Stimulated activated effector memory CD8-positive, alpha-beta T cell treated with anti-CD3 and anti-CD28 coated beads, Interleukin-12 subunit alpha, Interleukin-12 subunit beta, amount 100 ng/mL, for 72 hours (primary cell): ENCODE measurements around the gene MBLAC1.
A peak's percentile ranks its signal among the peaks of the same experiment; 100 is the strongest.

Source experiments
- ATAC-seq: fragments of 150-1000 bp; cut with Tn5 transposase; 2 replicates; pipeline ENCODE4 v1.10.0; 2021
- DNase-seq, 2 donors: peaks; one replicate each; pipeline ENCODE4 v3.0.0; 2021 to 2022; ENCODE audit warnings: low spot score in 2 of 2
- H3K27ac Mint-ChIP-seq: one replicate; pipeline ENCODE4 v1.8.0; 2022; ENCODE audit warnings: mild to moderate bottlenecking, mixed read lengths
- H3K36me3 Mint-ChIP-seq: one replicate; pipeline ENCODE4 v1.8.0; 2022; ENCODE audit warnings: mild to moderate bottlenecking, mixed read lengths
- H3K4me1 Mint-ChIP-seq: one replicate; pipeline ENCODE4 v1.8.0; 2022; ENCODE audit warnings: mixed read lengths
- H3K4me3 Mint-ChIP-seq: one replicate; pipeline ENCODE4 v1.8.0; 2022; ENCODE audit warnings: mild to moderate bottlenecking, mixed read lengths
- H3K9me3 Mint-ChIP-seq: one replicate; pipeline ENCODE4 v1.8.0; 2022; ENCODE audit warnings: mixed read lengths

Gene MBLAC1, protein sequence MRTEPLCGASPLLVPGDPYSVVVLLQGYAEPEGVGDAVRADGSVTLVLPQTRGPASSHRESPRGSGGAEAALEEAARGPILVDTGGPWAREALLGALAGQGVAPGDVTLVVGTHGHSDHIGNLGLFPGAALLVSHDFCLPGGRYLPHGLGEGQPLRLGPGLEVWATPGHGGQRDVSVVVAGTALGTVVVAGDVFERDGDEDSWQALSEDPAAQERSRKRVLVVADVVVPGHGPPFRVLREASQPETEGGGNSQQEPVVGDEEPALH

DNA sequence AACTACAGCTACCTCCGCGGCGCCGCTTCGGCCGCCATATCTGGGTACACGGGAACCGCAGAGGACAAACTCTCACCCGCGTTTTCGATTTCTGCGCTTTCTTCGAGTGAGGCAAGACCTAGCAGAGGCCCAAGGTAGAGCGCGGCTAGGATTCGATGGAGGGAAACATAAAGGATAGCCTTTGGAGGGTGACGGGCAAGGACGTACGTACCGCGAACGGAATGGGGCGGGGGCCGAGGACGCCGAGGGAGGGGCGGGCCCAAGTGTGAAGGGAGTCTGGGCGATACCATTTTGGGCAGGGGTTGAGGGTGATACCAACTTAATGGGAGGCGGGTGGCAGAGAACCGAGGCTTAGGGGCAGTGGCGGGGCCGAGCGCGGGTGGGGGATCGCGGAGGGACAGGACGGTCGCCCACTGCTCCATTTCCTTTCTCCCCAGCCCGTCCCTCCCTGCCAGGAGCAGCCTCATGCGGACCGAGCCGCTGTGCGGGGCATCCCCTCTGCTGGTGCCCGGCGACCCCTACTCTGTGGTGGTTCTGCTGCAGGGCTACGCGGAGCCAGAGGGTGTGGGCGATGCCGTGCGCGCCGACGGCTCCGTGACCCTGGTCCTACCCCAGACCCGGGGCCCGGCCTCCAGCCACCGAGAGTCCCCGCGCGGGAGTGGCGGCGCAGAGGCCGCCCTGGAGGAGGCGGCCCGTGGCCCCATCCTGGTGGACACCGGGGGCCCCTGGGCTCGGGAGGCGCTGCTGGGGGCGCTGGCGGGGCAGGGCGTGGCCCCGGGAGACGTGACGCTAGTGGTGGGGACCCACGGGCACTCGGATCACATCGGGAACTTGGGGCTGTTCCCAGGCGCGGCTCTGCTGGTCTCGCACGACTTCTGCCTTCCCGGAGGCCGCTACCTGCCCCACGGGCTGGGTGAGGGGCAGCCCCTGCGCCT lies at the start of gene MBLAC1:
MBLAC1 (plus strand) TSS at position 37 of the 935 bp plus-strand sequence; CDS start at position 466, 429 bp downstream.
- peaks cover 37% of the 10 kb centered on the region for H3K36me3 Mint-ChIP-seq
- H3K4me3 Mint-ChIP-seq: peak within 1 kb of the TSS; percentile 95
- H3K9me3 Mint-ChIP-seq: no peaks in the 10 kb centered on the region
- H3K4me1 Mint-ChIP-seq: peaks cover 26% of the 10 kb centered on the region
- H3K27ac Mint-ChIP-seq: peak within 1 kb of the TSS; percentile 96
- ATAC-seq (peak; percentile 89), DNase-seq (peak; percentile 85 to 98)

DNA sequence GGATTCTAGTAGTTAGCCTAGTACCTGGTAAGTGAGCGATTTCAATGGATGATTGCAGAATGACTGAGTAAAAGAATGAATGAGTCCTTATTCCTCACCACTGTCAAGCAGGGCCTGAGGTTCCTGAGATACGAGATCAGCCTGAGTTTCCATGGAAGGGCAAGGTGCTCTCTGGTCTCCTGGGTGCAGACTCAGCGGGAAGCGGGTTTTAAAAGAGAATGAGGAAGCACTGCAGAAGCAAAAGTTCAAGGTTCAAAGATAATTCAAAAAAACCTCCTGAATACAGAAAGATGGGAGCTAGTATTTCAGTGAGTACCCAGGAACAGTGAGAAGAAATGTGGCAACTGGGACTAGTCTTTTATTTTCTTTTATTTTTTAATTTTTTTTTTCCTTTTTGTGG lies 49.6 kb upstream of the MBLAC1 start:
- Mint-ChIP-seq H3K36me3 (peaks cover 97% of the 10 kb centered on the region), H3K27ac (no peak overlapping the region), H3K4me1 (peaks cover 27% of the 10 kb centered on the region), H3K4me3 (no peak overlapping the region), H3K9me3 (peaks cover 3% of the 10 kb centered on the region)
- no peak for DNase-seq
- no peak for ATAC-seq

DNA sequence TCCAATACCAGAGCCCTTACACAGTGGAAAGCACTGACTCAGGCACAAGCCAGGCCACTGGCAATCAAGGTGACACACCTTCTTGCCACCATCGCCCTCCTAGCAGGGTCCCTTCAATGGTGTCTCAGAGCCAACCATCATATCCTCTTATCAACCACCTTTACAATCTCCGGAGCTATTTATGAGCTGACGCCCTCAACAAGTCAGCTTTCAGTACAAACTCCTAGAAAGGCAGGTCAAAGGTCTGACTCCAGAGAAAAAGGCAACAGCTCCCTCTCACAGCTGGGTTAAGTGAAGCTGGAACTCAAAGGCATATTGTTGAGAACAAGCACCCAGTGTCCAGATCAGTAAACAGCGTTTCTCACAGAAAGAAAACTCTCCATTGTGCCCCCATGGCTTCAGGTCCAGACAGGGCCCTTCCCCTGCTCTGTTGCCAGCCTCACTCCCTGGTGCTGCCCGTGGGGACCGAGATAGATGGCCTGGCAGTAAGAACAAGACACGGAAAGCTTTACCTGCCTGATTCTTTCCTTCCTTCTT lies 47.7 kb upstream of the MBLAC1 start:
- Mint-ChIP-seq H3K27ac (peak overlapping the region; percentile 95), H3K36me3 (peaks cover 90% of the 10 kb centered on the region), H3K9me3 (no peaks in the 10 kb centered on the region), H3K4me3 (no peak overlapping the region), H3K4me1 (peaks cover 38% of the 10 kb centered on the region)
- DNase-seq: no peak
- no peak for ATAC-seq

DNA sequence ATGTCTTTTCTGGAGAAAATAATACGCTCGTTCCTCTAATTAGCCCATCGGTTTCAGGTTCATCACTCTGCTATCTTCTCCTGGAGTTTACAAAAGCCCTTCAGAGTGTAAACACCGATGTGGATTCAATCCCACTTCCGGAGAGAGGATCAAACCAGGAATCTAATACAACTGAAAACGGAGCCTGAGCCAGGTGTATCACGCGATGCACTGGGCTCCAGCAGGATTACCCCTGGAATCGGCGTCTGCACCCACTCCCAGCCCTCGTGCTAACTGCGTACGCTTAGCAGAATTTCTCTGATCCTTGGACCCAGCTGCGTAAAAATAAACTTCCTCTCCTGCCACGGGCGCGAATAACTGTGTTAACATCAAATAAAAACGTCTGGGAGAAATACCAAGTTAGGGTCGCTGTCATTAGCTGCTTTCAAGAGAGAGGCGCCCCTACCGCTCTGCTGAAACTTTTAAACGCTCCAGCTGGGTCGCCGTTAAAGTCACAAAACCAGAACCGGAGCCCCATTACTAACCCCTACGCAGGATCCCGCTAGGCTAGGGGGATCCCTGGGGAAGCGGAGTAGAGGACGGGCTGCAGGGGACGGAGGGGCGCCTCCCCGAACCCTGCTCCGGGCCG lies 45.7 kb upstream of the MBLAC1 start:
- Mint-ChIP-seq H3K4me3 (peak overlapping the region; percentile 83), H3K27ac (peak overlapping the region; percentile 95), H3K9me3 (no peaks in the 10 kb centered on the region), H3K36me3 (peaks cover 76% of the 10 kb centered on the region), H3K4me1 (peaks cover 38% of the 10 kb centered on the region)
- DNase-seq (no peak), ATAC-seq (no peak)

DNA sequence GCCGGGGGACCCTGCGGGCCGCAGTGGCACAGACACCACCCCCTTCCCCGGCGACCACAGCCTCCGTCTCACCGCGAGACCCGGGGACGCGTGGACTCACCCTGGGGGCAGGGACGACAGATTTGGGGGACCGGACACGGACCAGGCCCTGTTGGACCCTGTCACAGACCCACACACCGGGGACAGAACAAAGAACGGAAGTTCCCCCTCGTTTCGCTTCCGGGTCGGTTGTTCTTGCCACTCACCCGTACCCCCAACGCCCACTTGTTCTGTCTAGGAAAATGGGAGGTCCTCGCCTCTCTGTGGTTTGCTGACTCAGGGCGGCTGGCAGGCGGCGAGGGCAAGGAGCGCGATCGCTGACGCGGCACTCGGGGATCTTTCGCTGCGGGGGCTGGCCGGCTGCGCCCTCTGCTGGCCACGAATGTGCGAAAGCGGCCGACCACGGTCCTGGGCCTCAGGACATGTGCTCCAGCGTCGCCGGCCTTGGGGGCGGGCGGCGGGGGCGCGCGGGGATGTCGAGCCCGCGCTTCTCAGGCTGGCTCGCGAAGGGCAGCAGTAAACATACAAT lies 45.1 kb upstream of the MBLAC1 start, which contains the start of gene ZNF3:
ZNF3 (minus strand) TSS at position 189 of the 568 bp plus-strand sequence. CDS start 4,366 bp downstream, outside the sequence.
- Mint-ChIP-seq H3K27ac (peak within 1 kb of the TSS; percentile 95), H3K4me1 (peaks cover 38% of the 10 kb centered on the region), H3K4me3 (peak within 1 kb of the TSS; percentile 83), H3K9me3 (no peaks in the 10 kb centered on the region), H3K36me3 (peaks cover 70% of the 10 kb centered on the region)
- ATAC-seq: peak; percentile 92
- DNase-seq: peak; percentile 99 to 100

DNA sequence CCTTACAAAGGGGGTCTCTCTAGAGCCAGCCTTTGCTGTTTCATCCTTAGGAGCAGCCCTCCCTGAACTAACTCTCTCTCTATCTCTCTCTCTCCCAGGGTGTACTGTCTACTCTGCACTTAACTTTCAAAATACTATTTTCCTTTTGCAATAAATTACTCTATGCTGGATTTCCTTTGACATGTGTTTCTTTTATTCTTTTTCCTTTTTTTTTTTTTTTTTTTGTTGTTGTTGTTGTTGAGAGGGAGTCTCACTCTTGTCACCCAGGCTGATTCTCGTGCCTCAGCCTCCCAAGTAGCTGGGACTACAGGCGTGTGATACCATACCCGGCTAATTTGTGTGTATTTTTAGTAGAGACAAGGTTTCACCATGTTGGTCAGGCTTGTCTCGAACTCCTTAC lies 43.8 kb upstream of the MBLAC1 start:
- no peak for ATAC-seq

DNA sequence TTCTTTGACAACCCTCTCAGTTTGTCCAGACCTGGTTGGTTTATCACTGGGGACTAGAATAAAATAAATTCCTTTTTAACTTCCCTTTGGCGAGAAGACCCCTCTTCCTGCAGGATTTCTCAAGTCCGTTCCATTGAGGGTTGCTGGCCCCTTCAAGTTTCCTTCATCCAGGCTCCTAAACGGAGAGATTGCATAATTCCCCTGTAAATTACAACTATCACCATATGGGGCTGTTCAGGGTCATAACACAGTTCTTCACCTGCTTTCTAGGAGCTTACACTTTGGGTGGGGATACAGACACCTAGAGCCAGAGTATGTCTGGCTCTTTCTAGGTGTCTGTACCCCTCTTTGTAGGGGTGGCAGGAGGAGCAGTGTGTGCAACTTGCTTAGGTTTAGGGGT lies 41.3 kb upstream of the MBLAC1 start:
- peaks cover 58% of the 10 kb centered on the region for H3K36me3 Mint-ChIP-seq
- no peak overlapping the region for H3K4me3 Mint-ChIP-seq
- no peaks in the 10 kb centered on the region for H3K9me3 Mint-ChIP-seq
- no peak for ATAC-seq
- H3K27ac Mint-ChIP-seq: no peak overlapping the region
- H3K4me1 Mint-ChIP-seq: peaks cover 31% of the 10 kb centered on the region
- DNase-seq: no peak

More for the DNA sequence above, 43.8 kb upstream of the MBLAC1 start:
- peak overlapping the region; percentile 95 for H3K27ac Mint-ChIP-seq
- H3K4me3 Mint-ChIP-seq: peak overlapping the region; percentile 83
- peaks cover 58% of the 10 kb centered on the region for H3K36me3 Mint-ChIP-seq
- H3K9me3 Mint-ChIP-seq: no peaks in the 10 kb centered on the region
- DNase-seq: no peak
- H3K4me1 Mint-ChIP-seq: peaks cover 38% of the 10 kb centered on the region

DNA sequence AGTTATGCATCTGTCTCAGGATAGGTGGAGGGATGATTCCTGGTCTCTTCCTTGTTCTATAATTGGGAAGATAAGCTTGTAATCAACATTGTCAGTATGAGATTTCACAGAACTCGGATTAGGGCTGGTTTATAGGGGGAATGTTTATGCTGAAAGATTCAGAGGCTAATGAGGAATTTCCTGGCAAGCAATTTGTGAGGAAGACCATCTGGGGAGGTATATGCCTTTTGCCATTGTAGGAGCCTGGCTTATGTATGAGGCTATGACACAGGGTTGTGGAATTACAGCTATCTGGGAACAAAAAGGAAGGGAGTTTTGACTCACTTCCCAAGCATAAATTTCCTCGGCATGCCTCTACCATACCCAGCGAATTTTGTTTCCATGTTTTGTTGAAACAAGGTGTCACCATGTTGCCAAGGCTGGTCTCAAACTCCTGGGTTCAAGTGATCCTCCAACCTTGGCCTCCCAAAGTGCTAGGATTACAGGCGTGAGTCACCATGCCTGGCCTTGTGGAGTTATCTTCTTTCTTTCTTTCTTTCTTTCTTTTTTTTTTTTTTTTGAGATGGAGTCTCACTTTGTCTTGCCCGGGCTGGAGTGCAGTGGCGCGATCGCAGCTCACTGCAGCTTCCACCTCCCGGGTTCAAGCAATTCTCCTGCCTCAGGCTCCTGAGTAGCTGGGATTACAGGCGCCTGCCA lies 39.6 kb upstream of the MBLAC1 start:
- Mint-ChIP-seq H3K36me3 (peaks cover 60% of the 10 kb centered on the region), H3K4me3 (peak overlapping the region; percentile 21), H3K27ac (peak overlapping the region; percentile 73), H3K4me1 (peaks cover 33% of the 10 kb centered on the region), H3K9me3 (no peaks in the 10 kb centered on the region)
- no peak for DNase-seq
- ATAC-seq: no peak

DNA sequence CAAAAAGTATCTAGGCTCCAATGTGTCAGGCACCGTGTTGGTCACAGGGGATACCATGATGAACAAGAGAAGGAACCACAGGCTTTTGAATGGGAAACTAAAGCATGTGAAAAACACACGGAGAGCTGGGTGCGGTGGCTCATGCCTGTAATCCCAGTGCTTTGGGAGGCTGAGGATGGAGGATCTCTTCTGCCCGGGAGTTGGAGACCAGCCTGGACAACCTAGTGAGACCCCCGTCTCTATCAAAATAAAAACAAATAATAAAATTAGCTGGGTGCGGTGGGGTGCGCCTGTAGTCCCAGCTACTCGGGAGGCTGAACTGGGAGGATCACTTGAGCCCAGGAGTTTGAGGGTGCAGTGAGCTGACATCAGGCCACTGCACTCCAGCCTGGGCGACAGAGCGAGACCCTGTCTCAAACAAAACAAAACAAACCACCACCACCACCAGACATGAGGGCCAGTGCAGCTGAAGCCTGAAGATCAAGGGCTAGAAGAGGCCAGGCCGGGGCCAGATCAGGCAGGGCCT lies 38.6 kb upstream of the MBLAC1 start:
- ATAC-seq: peak; percentile 2
- Mint-ChIP-seq H3K4me3 (peak overlapping the region; percentile 87), H3K9me3 (no peaks in the 10 kb centered on the region), H3K4me1 (peaks cover 25% of the 10 kb centered on the region), H3K27ac (peak overlapping the region; percentile 91), H3K36me3 (peaks cover 60% of the 10 kb centered on the region)
- no peak for DNase-seq

DNA sequence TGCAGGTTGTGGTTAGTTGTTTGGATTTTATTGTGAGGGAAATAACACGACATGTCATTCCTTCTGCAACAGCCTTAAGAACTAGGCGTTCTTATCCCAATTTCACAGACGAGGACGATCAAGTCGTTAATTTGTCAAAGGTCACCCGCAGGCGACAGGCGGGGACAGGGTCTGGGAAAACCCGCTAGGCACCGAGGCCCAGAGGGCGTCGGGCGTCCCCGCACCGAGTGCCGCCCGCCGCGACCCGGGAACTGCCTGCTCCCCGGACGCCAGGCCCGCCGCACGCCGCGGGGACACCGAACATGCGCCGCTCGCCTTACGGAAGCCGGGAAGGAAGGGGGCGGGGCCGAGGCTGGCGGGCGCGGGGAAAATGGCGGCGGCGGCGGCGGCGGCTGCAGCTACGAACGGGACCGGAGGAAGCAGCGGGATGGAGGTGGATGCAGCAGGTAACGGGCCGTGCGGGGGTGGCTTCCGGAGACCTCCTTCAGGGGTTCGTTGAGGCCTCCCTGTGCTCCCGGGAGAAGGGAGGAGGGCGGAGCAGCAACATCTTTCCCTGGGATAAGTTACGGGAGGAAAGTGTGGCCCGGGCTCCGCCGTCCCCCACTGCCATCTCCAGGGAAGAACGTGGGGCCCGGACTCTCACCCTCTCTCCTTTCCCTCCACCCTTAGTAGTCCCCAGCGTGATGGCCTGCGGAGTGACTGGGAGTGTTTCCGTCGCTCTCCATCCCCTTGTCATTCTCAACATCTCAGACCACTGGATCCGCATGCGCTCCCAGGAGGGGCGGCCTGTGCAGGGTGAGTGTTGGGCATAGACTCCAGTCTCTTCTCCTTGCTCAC lies 37.9 kb upstream of the MBLAC1 start, which contains the start of gene COPS6:
COPS6 (plus strand) TSS at position 349 of the 837 bp plus-strand sequence; CDS start at position 371, 22 bp downstream.
- Mint-ChIP-seq H3K9me3 (no peaks in the 10 kb centered on the region), H3K27ac (peak within 1 kb of the TSS; percentile 91), H3K4me3 (peak within 1 kb of the TSS; percentile 87), H3K4me1 (peaks cover 30% of the 10 kb centered on the region), H3K36me3 (peaks cover 65% of the 10 kb centered on the region)
- ATAC-seq (peak; percentile 73), DNase-seq (peak; percentile 90 to 93)

DNA sequence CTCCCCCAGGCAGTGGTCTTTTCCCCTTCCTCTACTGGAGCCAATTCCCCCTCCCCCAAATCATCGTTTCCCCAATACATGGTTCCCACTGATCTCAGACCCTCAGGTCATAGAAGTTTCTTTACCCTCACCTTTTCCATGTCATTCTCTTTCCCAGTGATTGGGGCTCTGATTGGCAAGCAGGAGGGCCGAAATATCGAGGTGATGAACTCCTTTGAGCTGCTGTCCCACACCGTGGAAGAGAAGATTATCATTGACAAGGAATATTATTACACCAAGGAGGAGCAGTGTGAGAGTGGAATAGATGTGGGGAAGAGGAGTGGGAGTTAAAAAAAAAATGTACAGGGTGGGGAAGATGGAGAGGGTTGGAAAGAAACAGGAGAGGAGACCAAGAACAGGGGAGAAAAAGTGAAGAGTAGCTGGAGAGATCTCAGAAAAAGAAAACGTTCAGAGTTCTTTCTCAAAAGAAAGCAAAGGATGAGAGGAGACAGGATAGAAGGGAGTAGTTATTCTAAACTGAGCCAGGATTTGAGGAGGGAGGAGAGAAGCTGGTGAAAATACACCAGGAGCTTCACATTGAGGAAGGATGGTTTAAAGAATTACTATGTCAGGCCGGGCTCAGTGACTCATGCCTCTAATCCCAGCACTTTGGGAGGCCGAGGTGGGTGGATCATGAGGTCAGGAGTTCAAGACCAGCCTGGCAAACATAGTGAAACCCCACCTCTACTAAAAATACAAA lies 37.1 kb upstream of the MBLAC1 start:
- H3K9me3 Mint-ChIP-seq: no peaks in the 10 kb centered on the region
- H3K36me3 Mint-ChIP-seq: peaks cover 73% of the 10 kb centered on the region
- DNase-seq (no peak), ATAC-seq (no peak)
- H3K27ac Mint-ChIP-seq: peak overlapping the region; percentile 91
- H3K4me1 Mint-ChIP-seq: peaks cover 31% of the 10 kb centered on the region
- peak overlapping the region; percentile 87 for H3K4me3 Mint-ChIP-seq

DNA sequence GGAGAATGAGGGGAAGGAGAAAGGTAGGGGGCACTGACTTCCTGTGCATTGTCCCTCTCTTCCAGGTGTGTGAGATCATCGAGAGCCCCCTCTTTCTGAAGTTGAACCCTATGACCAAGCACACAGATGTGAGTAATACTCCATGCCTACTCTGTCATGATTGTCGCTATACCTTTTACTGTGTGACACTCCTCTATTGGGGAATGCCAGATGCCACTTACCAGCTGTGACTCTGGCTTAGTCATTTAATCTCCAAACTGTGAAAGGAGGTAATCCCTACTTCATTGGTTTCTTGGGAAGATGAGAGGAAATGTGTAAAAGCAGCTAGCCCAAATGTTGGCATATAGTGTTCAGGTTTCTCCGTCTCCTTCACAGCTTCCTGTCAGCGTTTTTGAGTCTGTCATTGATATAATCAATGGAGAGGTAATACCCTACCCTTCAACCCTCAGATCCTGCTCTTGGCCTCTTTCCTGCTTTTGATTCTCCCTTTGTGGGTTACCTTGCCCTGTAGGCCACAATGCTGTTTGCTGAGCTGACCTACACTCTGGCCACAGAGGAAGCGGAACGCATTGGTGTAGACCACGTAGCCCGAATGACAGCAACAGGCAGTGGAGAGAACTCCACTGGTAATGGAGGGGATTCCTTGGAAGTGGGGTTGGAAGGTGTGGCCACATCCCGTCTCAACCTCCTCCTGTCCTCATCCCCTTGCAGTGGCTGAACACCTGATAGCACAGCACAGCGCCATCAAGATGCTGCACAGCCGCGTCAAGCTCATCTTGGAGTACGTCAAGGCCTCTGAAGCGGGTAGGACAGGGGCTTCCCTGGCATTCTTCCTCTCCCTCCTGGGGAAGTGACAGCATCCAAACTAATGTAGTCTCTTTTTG lies 36.0 kb upstream of the MBLAC1 start:
- DNase-seq: no peak
- Mint-ChIP-seq H3K36me3 (peaks cover 79% of the 10 kb centered on the region), H3K9me3 (no peaks in the 10 kb centered on the region), H3K4me3 (peak overlapping the region; percentile 87), H3K27ac (peak overlapping the region; percentile 91), H3K4me1 (peaks cover 39% of the 10 kb centered on the region)
- ATAC-seq: no peak
